Uterus (tissue), 2 donors: ENCODE results near the gene FOXD2.

ENCODE experiments used
- POLR2A ChIP-seq, 2 donors: fragments of 450-650 bp; IDR thresholded peaks; one replicate each; pipeline ENCODE4 v1.6.1; 2016; ENCODE audit warnings: antibody characterized with exemption in 2 of 2, mild to moderate bottlenecking in 1 of 2, moderate library complexity in 1 of 2
- TF ChIP-seq, protein P1 (sequence below), 4 experiments: fragments of 200-600 bp in 2 of 4; fragments of 450-650 bp in 2 of 4; sonication (generic) in 2 of 4; IDR thresholded peaks; one replicate each; pipeline ENCODE4 v1.5.1; 2016 to 2019; ENCODE audit warnings: antibody characterized with exemption in 4 of 4, mild to moderate bottlenecking in 2 of 4, moderate library complexity in 1 of 4

- TF ChIP-seq, protein P1, sequence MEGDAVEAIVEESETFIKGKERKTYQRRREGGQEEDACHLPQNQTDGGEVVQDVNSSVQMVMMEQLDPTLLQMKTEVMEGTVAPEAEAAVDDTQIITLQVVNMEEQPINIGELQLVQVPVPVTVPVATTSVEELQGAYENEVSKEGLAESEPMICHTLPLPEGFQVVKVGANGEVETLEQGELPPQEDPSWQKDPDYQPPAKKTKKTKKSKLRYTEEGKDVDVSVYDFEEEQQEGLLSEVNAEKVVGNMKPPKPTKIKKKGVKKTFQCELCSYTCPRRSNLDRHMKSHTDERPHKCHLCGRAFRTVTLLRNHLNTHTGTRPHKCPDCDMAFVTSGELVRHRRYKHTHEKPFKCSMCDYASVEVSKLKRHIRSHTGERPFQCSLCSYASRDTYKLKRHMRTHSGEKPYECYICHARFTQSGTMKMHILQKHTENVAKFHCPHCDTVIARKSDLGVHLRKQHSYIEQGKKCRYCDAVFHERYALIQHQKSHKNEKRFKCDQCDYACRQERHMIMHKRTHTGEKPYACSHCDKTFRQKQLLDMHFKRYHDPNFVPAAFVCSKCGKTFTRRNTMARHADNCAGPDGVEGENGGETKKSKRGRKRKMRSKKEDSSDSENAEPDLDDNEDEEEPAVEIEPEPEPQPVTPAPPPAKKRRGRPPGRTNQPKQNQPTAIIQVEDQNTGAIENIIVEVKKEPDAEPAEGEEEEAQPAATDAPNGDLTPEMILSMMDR (IDR thresholded peaks at IDR 0.05): no peak
- TF ChIP-seq POLR2A (IDR thresholded peaks at IDR 0.05): no peak
These were observed 2.2 kb downstream of the FOXD2 start for GRCh38 chr1:47439819-47440598.
